Measurements from ENCODE around the gene TBC1D16. TPM values are rescaled to one million over a fixed set of nuclear protein-coding genes. Genes with fewer than 3 reads are reported as not detected.

TBC1D16 gene
- total and polyA plus RNA-seq, 8 donors: 17.3 to 49.1 (median 31.3) TPM

DNA sequence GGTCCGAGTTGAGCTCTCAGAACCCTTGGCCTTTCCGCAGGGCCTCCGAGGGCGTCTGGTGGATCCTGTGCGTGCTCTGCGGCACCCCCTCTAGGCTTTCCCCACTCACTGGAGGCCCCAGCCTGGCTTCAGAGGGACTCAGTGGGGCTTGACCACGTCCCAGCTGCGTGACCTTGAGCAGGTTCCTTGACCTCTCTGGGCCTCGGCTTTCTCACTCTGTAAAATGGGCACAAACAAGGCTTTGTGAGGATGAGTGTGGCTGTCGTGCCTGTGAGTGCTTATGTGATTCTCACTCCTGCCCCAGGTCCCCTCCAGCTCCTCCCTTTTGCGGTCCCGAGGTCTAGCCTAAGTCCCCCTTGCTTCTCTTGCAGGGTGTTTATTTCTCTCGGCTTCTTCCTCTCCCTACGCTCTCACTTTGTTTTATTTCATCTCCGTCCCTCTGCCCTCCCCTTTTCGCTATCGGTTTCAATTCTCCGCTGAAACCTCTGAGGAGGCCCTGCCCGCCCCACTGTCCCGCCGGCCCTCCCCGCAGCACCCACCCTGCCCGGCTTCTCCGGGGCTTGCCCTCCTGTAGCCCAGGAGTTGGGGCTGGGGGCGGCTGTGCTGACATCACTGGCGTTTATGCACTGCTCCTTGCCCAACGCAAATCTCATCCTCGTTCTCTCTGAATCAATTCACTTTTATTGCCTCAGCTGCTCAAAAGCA lies 114.1 kb downstream of the TBC1D16 start:
- Histone ChIP-seq H3K27me3 (peaks cover 0 to 33% of the 10 kb centered on the region in 2 donors), H3K4me1 (peaks cover 8 to 19% of the 10 kb centered on the region in 2 donors), H3K36me3 (no peaks in the 10 kb centered on the region), H3K9me3 (no peaks in the 10 kb centered on the region), H3K27ac (no peak overlapping the region), H3K4me3 (no peak overlapping the region)
- DNase-seq: peak in 1 of 4 donors; percentile 66
- TF ChIP-seq, protein P1, sequence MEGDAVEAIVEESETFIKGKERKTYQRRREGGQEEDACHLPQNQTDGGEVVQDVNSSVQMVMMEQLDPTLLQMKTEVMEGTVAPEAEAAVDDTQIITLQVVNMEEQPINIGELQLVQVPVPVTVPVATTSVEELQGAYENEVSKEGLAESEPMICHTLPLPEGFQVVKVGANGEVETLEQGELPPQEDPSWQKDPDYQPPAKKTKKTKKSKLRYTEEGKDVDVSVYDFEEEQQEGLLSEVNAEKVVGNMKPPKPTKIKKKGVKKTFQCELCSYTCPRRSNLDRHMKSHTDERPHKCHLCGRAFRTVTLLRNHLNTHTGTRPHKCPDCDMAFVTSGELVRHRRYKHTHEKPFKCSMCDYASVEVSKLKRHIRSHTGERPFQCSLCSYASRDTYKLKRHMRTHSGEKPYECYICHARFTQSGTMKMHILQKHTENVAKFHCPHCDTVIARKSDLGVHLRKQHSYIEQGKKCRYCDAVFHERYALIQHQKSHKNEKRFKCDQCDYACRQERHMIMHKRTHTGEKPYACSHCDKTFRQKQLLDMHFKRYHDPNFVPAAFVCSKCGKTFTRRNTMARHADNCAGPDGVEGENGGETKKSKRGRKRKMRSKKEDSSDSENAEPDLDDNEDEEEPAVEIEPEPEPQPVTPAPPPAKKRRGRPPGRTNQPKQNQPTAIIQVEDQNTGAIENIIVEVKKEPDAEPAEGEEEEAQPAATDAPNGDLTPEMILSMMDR (IDR thresholded peaks at IDR 0.05): no peak
- intact Hi-C loops (cut with DNase I): no loop called here
- no peak for ATAC-seq

DNA sequence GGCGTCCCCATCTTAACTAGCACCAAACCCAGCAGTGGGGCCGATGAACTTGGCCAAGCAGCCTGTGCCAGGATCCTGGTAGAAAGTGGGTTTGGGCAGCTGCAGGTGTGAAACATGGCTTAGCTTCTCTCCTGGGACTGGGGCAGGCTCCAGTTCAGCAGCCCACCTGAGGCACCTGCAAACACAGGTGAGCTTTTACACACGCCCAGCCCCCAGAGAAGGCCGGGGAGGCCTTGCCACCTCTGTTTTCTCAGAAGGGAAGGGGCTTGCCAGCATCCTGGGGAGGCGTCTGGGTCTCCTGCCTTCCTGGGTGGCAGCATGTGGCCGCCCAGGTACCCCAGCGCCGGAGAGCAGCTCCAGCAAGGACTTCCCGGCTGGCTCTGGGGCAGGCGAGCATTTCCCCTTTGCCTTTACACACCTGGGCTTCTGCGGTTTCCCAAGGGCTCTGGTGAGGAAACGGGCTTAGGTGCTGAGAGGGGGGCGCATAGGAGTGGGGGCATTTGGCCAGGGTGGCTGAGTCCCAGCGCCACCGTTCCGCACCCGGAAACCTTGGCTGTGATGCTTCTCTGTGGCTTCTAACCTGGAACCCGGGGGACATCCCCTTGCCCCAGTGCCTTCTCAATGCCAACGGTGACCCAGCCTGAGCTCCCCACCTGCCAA lies 114.8 kb downstream of the TBC1D16 start:
- peak in 1 of 4 donors; percentile 55 for DNase-seq
- intact Hi-C loops (cut with DNase I): no loop called here

DNA sequence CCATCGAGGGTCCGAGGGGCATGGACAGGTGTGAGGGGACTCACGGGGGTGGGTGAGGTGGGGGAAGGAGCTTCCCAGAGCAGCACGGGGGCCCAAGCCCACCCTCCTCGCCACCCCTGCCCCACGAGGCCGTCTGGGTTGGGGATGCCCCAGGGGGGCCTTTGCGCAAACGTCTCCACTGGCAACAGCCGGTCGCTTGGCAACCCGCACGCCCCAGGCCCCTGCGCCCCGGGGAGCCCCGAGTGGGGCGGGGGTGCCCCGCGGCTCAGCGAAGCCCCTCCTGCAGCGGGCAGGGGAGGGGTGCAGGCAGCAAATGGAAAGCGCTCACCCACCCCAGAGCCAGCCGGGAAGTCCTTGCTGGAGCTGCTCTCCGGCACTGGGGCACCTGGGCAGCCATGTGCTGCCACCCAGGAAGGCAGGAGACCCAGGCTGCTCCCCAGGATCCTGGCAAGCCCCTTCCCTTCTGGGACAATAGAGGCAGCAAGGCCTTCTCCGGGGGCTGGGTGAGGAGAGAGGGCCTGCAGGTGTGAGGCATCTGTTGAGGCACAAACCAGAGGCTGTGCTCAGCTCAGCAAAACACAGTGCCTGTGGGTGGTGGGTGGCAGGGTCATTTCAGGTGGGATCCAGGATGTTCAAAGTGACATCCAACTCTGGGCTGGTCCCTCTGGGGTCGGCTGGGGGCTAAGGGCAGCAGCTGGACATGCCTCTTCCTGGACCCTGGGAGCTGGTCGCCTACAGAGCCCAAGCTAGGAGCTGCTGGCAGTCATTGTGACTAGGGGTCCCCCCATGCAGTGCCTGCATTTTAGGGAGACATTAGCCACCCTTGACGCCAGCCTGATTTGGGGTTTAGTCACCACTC lies 115.6 kb downstream of the TBC1D16 start:
- intact Hi-C loops (cut with DNase I): loop anchor here in 1 of 2 donors (10.0 kb wide), 1 partner anchor 135 kb away; no protein-coding TSS in a partner anchor
- Histone ChIP-seq H3K4me1 (peaks cover 4 to 13% of the 10 kb centered on the region in 2 donors), H3K27ac (no peak overlapping the region), H3K9me3 (no peaks in the 10 kb centered on the region), H3K36me3 (no peaks in the 10 kb centered on the region), H3K27me3 (peaks cover 0 to 40% of the 10 kb centered on the region in 2 donors), H3K4me3 (no peak overlapping the region)
- DNase-seq (peak in 1 of 4 donors; percentile 66), ATAC-seq (no peak)
- TF ChIP-seq, protein P1 (IDR thresholded peaks at IDR 0.05): no peak

More for the DNA sequence above, 114.8 kb downstream of the TBC1D16 start:
- Histone ChIP-seq H3K4me3 (no peak overlapping the region), H3K27me3 (peaks cover 0 to 33% of the 10 kb centered on the region in 2 donors), H3K4me1 (peaks cover 8 to 19% of the 10 kb centered on the region in 2 donors), H3K27ac (no peak overlapping the region), H3K9me3 (no peaks in the 10 kb centered on the region), H3K36me3 (no peaks in the 10 kb centered on the region)
- TF ChIP-seq, protein P1 (IDR thresholded peaks at IDR 0.05): no peak
- no peak for ATAC-seq

GRCh38 chr17:79919164-79919585 lies 116.5 kb downstream of the TBC1D16 start:
- Histone ChIP-seq H3K27me3 (peaks cover 0 to 40% of the 10 kb centered on the region in 2 donors), H3K4me3 (no peak overlapping the region), H3K4me1 (peaks cover 0 to 12% of the 10 kb centered on the region in 2 donors), H3K36me3 (no peaks in the 10 kb centered on the region), H3K27ac (no peak overlapping the region), H3K9me3 (no peaks in the 10 kb centered on the region)
- ATAC-seq (peak; percentile 90), DNase-seq (peak in 3 of 4 donors; percentile 61 to 94 (median 90))
- TF ChIP-seq, protein P1 (IDR thresholded peaks at IDR 0.05): no peak
- intact Hi-C loops (cut with DNase I): loop anchor here in 1 of 2 donors (10.0 kb wide), 1 partner anchor 134 kb away; no protein-coding TSS in a partner anchor
